Measurements from ENCODE around the gene KCTD2. TPM values are rescaled to one million over a fixed set of nuclear protein-coding genes. Genes with fewer than 3 reads are reported as not detected.

KCTD2 gene
- total and polyA plus RNA-seq, 9 of the 15 experiments (the other 6 are each of a cell fraction or from before 2014, with no cell fraction given), result 1.7 to 32.9 (median 15.8) TPM

DNA sequence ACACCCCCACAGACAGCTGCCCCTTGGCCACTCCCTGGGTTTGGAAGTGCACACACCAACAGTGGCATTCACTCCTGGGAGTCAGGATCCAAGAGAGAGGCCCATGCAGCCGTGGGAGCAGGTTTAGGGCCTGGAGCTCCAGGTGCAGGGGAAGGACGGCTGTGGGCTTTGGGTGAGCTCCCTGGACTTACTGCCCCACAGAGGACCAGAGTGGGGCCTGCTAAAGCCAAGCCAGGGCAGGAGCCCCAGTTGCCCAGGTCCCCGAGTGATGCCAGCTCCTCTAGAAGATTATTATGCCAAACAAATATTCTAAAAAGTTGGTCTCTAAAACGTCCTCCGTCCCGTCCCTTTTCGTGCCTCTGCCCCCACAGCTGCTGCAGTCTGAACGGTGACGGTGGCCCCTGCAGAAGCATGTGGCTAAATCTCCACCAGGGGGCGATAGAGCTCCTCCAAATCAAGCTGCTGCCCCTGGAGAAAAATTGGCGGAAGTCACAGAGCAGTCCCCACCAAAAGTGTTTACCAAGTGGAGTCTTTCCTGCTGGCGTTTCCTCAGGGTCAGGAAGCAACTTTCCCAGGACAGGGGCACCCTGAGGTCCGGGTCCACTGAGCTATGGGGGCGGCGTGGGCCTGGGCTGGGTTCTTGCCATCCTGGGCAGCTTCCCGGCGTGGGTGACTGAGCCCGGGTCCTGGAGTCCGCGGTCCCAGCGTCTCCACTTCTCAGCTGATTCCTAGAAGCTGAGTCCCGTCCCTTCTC, 67.0 kb downstream of the KCTD2 start (continued):
- TF ChIP-seq SIX5 (IDR thresholded peaks at IDR 0.05; ENCODE audit: borderline replicate concordance in 1 of 2, insufficient read depth in 1 of 2, low read depth in 1 of 2, low read length in 2 of 2) (no peak), ILK (tag; IDR thresholded peaks at IDR 0.05; ENCODE audit: borderline replicate concordance, low read depth) (no peak)
- TF ChIP-seq, protein P1, sequence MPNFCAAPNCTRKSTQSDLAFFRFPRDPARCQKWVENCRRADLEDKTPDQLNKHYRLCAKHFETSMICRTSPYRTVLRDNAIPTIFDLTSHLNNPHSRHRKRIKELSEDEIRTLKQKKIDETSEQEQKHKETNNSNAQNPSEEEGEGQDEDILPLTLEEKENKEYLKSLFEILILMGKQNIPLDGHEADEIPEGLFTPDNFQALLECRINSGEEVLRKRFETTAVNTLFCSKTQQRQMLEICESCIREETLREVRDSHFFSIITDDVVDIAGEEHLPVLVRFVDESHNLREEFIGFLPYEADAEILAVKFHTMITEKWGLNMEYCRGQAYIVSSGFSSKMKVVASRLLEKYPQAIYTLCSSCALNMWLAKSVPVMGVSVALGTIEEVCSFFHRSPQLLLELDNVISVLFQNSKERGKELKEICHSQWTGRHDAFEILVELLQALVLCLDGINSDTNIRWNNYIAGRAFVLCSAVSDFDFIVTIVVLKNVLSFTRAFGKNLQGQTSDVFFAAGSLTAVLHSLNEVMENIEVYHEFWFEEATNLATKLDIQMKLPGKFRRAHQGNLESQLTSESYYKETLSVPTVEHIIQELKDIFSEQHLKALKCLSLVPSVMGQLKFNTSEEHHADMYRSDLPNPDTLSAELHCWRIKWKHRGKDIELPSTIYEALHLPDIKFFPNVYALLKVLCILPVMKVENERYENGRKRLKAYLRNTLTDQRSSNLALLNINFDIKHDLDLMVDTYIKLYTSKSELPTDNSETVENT (CRISPR knock-in tag; IDR thresholded peaks at IDR 0.05), result no peak
- TF ChIP-seq, protein P2, sequence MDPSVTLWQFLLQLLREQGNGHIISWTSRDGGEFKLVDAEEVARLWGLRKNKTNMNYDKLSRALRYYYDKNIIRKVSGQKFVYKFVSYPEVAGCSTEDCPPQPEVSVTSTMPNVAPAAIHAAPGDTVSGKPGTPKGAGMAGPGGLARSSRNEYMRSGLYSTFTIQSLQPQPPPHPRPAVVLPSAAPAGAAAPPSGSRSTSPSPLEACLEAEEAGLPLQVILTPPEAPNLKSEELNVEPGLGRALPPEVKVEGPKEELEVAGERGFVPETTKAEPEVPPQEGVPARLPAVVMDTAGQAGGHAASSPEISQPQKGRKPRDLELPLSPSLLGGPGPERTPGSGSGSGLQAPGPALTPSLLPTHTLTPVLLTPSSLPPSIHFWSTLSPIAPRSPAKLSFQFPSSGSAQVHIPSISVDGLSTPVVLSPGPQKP (CRISPR knock-in tag; IDR thresholded peaks at IDR 0.05), result no peak
- TF ChIP-seq, protein P3, sequence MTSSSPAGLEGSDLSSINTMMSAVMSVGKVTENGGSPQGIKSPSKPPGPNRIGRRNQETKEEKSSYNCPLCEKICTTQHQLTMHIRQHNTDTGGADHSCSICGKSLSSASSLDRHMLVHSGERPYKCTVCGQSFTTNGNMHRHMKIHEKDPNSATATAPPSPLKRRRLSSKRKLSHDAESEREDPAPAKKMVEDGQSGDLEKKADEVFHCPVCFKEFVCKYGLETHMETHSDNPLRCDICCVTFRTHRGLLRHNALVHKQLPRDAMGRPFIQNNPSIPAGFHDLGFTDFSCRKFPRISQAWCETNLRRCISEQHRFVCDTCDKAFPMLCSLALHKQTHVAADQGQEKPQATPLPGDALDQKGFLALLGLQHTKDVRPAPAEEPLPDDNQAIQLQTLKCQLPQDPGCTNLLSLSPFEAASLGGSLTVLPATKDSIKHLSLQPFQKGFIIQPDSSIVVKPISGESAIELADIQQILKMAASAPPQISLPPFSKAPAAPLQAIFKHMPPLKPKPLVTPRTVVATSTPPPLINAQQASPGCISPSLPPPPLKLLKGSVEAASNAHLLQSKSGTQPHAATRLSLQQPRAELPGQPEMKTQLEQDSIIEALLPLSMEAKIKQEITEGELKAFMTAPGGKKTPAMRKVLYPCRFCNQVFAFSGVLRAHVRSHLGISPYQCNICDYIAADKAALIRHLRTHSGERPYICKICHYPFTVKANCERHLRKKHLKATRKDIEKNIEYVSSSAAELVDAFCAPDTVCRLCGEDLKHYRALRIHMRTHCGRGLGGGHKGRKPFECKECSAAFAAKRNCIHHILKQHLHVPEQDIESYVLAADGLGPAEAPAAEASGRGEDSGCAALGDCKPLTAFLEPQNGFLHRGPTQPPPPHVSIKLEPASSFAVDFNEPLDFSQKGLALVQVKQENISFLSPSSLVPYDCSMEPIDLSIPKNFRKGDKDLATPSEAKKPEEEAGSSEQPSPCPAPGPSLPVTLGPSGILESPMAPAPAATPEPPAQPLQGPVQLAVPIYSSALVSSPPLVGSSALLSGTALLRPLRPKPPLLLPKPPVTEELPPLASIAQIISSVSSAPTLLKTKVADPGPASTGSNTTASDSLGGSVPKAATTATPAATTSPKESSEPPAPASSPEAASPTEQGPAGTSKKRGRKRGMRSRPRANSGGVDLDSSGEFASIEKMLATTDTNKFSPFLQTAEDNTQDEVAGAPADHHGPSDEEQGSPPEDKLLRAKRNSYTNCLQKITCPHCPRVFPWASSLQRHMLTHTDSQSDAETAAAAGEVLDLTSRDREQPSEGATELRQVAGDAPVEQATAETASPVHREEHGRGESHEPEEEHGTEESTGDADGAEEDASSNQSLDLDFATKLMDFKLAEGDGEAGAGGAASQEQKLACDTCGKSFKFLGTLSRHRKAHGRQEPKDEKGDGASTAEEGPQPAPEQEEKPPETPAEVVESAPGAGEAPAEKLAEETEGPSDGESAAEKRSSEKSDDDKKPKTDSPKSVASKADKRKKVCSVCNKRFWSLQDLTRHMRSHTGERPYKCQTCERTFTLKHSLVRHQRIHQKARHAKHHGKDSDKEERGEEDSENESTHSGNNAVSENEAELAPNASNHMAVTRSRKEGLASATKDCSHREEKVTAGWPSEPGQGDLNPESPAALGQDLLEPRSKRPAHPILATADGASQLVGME (CRISPR knock-in tag; IDR thresholded peaks at IDR 0.05), result no peak
